Spleen (tissue), 11 donors: ENCODE results near the gene EIPR1. TPM values are rescaled to one million over a fixed set of nuclear protein-coding genes. Genes with fewer than 3 reads are reported as not detected.
A peak's percentile ranks its signal among the peaks of the same experiment; 100 is the strongest.

Experiments
- DNase-seq: peaks from one replicate; pipeline ENCODE4 v3.0.0-alpha.2; 2020
- H3K27ac ChIP-seq, 8 donors: fragments of 200-600 bp; sonication (generic) in 7 of 8; 1 replicate in 4 of 8; 2 replicates in 4 of 8; pipeline versions ENCODE4 v1.5.0 to v1.8.0; 2016 to 2021; ENCODE audit warnings: inconsistent platforms in 4 of 8, mild to moderate bottlenecking in 4 of 8, moderate library complexity in 1 of 8
- H3K27me3 ChIP-seq, 7 donors: fragments of 200-600 bp; sonication (generic) in 6 of 7; replicated peaks in 1 of 7; 1 replicate in 4 of 7; 2 replicates in 3 of 7; pipeline versions ENCODE4 v1.5.0 to v1.8.0; 2016 to 2021; ENCODE audit warnings: inconsistent platforms in 3 of 7, mild to moderate bottlenecking in 1 of 7
- H3K36me3 ChIP-seq, 6 donors: fragments of 200-600 bp; sonication (generic) in 5 of 6; 1 replicate in 4 of 6; 2 replicates in 2 of 6; pipeline versions ENCODE4 v1.5.0 to v1.8.0; 2016 to 2021; ENCODE audit warnings: inconsistent platforms in 2 of 6
- H3K4me1 ChIP-seq, 6 donors: fragments of 200-600 bp; sonication (generic) in 5 of 6; 1 replicate in 3 of 6; 2 replicates in 3 of 6; pipeline versions ENCODE4 v1.5.0 to v1.8.0; 2016 to 2021; ENCODE audit warnings: inconsistent platforms in 3 of 6
- H3K4me3 ChIP-seq, 8 donors: fragments of 200-600 bp; sonication (generic) in 7 of 8; 1 replicate in 4 of 8; 2 replicates in 4 of 8; pipeline versions ENCODE4 v1.5.0 to v1.8.0; 2016 to 2021; ENCODE audit warnings: inconsistent platforms in 4 of 8, mild to moderate bottlenecking in 4 of 8, moderate library complexity in 2 of 8
- H3K9me3 ChIP-seq, 8 donors: fragments of 200-600 bp; sonication (generic) in 7 of 8; 1 replicate in 4 of 8; 2 replicates in 4 of 8; pipeline versions ENCODE4 v1.5.0 to v1.8.0; 2016 to 2021; ENCODE audit warnings: inconsistent platforms in 4 of 8
- CTCF ChIP-seq, 11 experiments: fragments of 200-600 bp in 7 of 11; fragments of 450-650 bp in 4 of 11; sonication (generic) in 4 of 11; IDR thresholded peaks in 8 of 11; conservative IDR thresholded peaks in 3 of 11; 1 replicate in 7 of 11; 2 replicates in 4 of 11; pipeline versions ENCODE4 v1.4.0 to v1.8.0; 2016 to 2021; ENCODE audit warnings: antibody characterized with exemption in 11 of 11, inconsistent platforms in 4 of 11, mild to moderate bottlenecking in 1 of 11
- POLR2A ChIP-seq, 3 donors: fragments of 450-650 bp; IDR thresholded peaks; one replicate each; pipeline ENCODE4 v1.5.1; 2017; ENCODE audit warnings: antibody characterized with exemption in 3 of 3, mild to moderate bottlenecking in 1 of 3
- POLR2AphosphoS5 ChIP-seq, 3 donors: sonication (generic); formaldehyde crosslinking; IDR thresholded peaks; one replicate each; pipeline ENCODE4 v1.5.1; 2017; ENCODE audit warnings: antibody characterized with exemption in 3 of 3
- whole genome bisulfite sequencing, 5 donors: extraction: QIAGEN DNeasy Blood & Tissue Kit in 3 of 5; methylation state at CpG; one replicate each; pipeline versions ENCODE4 v1.1.5 to v1.1.7; 2013 to 2018; 5-methylcytosine and 5-hydroxymethylcytosine counted together
- intact Hi-C: fragments of 100-400 bp; cut with DNase I; formaldehyde crosslinking; loops from one replicate; pipeline ENCODE4 v1.15.0; 2023; ENCODE audit warnings: low total_unique reads
- polyA plus RNA-seq, 3 donors: library from polyadenylated mRNA; stranded (reverse); fragments of 200-250 nt; gene quantifications; one replicate each; pipeline ENCODE4 v1.2.1, GENCODE V29; 2013
- total RNA-seq, 7 donors: library from RNA; depleted of rRNA in 3 of 7; stranded (reverse); fragments of >200 nt in 3 of 7; fragmentation: NEBNext Ultra II Directional in 4 of 7; extraction: Animal tissue kit (Norgen Biotek cat#: 25700) in 4 of 7; gene quantifications; one replicate each; pipeline versions ENCODE4 v1.1.0 to v1.2.1, GENCODE V29; 2016 to 2021
- donor health status: healthy with polysubstance abuse.
- donor health status: DM: no; HTN: no; CAD: no; lungs with moderate emphysema.
- donor health status: DM: no; HTN: no; CAD: no.
- donor health status: Bipolar disorder and iron deficiency.
- donor health status: healthy.
- donor health status: DM: no; HTN: no; CAD: no.
- donor health status: DM: yes; HTN: yes; CAD: no.

Gene EIPR1
- total and polyA plus RNA-seq, 10 donors, result 16.1 to 60.1 (median 26.3) TPM

- Histone ChIP-seq H3K9me3 (peaks cover 3 to 31% (median 22%) of the 10 kb centered on the region in 8 donors), H3K4me1 (peaks cover 0 to 20% (median 11%) of the 10 kb centered on the region in 6 donors), H3K4me3 (no peak overlapping the region), H3K27ac (no peak overlapping the region), H3K27me3 (no peaks in the 10 kb centered on the region), H3K36me3 (peaks cover 0 to 55% (median 0%) of the 10 kb centered on the region in 6 donors)
- intact Hi-C loops, result no loop called here
- WGBS, 5 donors, result 72 to 94% (median 81%) methylated on average over 10 to 13 of the region's 13 CpGs
- TF ChIP-seq CTCF (IDR thresholded peaks at IDR 0.05 in 8 of 11, conservative IDR thresholded peaks at IDR 0.05 in 3 of 11), result no peak
- TF ChIP-seq POLR2A (IDR thresholded peaks at IDR 0.05), result no peak
- TF ChIP-seq POLR2AphosphoS5 (IDR thresholded peaks at IDR 0.05), result no peak
- DNase-seq, result no peak
Observed at GRCh38 chr2:3246928-3247714, 130.5 kb downstream of the EIPR1 start.

- no peak overlapping the region for H3K4me3 ChIP-seq
- peaks cover 3 to 31% (median 22%) of the 10 kb centered on the region in 8 donors for H3K9me3 ChIP-seq
- peaks cover 0 to 48% (median 0%) of the 10 kb centered on the region in 6 donors for H3K36me3 ChIP-seq
- no peak for TF ChIP-seq POLR2AphosphoS5 (IDR thresholded peaks at IDR 0.05)
- TF ChIP-seq POLR2A (IDR thresholded peaks at IDR 0.05), result no peak
- TF ChIP-seq CTCF (IDR thresholded peaks at IDR 0.05 in 8 of 11, conservative IDR thresholded peaks at IDR 0.05 in 3 of 11), result no peak
- no peak overlapping the region for H3K27ac ChIP-seq
- H3K4me1 ChIP-seq, result peaks cover 0 to 27% (median 14%) of the 10 kb centered on the region in 6 donors
- intact Hi-C loops, result no loop called here
- WGBS, 5 donors, result 68 to 94% (median 78%) methylated on average over 5 to 6 of the region's 6 CpGs
- H3K27me3 ChIP-seq, result no peaks in the 10 kb centered on the region
- DNase-seq, result no peak
Observed at GRCh38 chr2:3246406-3246805, 131.2 kb downstream of the EIPR1 start.

GRCh38 chr2:3244486-3244885 lies 133.1 kb downstream of the EIPR1 start:
- 94 to 97% (median 96%) methylated on average over 7 of the region's 7 CpGs for WGBS, 5 donors
- peaks cover 0 to 29% (median 0%) of the 10 kb centered on the region in 6 donors for H3K36me3 ChIP-seq
- peaks cover 0 to 35% (median 15%) of the 10 kb centered on the region in 6 donors for H3K4me1 ChIP-seq
- no peak for TF ChIP-seq CTCF (IDR thresholded peaks at IDR 0.05 in 8 of 11, conservative IDR thresholded peaks at IDR 0.05 in 3 of 11)
- no peak for TF ChIP-seq POLR2AphosphoS5 (IDR thresholded peaks at IDR 0.05)
- TF ChIP-seq POLR2A (IDR thresholded peaks at IDR 0.05), result no peak
- H3K27ac ChIP-seq, result no peak overlapping the region
- H3K27me3 ChIP-seq, result no peaks in the 10 kb centered on the region
- peaks cover 3 to 16% (median 12%) of the 10 kb centered on the region in 8 donors for H3K9me3 ChIP-seq
- intact Hi-C loops, result no loop called here
- no peak overlapping the region for H3K4me3 ChIP-seq
- no peak for DNase-seq

GRCh38 chr2:3243804-3244203 lies 133.8 kb downstream of the EIPR1 start:
- TF ChIP-seq POLR2A (IDR thresholded peaks at IDR 0.05) (no peak), CTCF (IDR thresholded peaks at IDR 0.05 in 8 of 11, conservative IDR thresholded peaks at IDR 0.05 in 3 of 11) (no peak), POLR2AphosphoS5 (IDR thresholded peaks at IDR 0.05) (no peak)
- Histone ChIP-seq H3K36me3 (peaks cover 0 to 22% (median 0%) of the 10 kb centered on the region in 6 donors), H3K4me1 (peaks cover 0 to 41% (median 15%) of the 10 kb centered on the region in 6 donors), H3K27ac (no peak overlapping the region), H3K4me3 (no peak overlapping the region), H3K9me3 (peaks cover under 1 to 9% (median 5%) of the 10 kb centered on the region in 8 donors), H3K27me3 (no peaks in the 10 kb centered on the region)
- intact Hi-C loops, result no loop called here
- WGBS, 5 donors, result 71 to 91% (median 86%) methylated on average over 6 of the region's 6 CpGs
- peak; percentile 44 for DNase-seq
